Sigmoid colon (tissue), 7 donors: ENCODE data around the gene NRP1. TPM values are rescaled to one million over a fixed set of nuclear protein-coding genes. Genes with fewer than 3 reads are reported as not detected.

Experiments
- DNase-seq: peaks from one replicate; pipeline ENCODE4 v3.0.0-alpha.2; 2019
- H3K27ac ChIP-seq, 4 donors: fragments of 200-600 bp; sonication (generic); one replicate each; pipeline ENCODE4 v1.5.1; 2016 to 2019; ENCODE audit warnings: mild to moderate bottlenecking in 1 of 4
- H3K27me3 ChIP-seq, 3 donors: fragments of 200-600 bp; sonication (generic); one replicate each; pipeline ENCODE4 v1.5.1; 2019; ENCODE audit warnings: mild to moderate bottlenecking in 1 of 3
- H3K36me3 ChIP-seq, 4 donors: fragments of 200-600 bp; sonication (generic); one replicate each; pipeline ENCODE4 v1.5.1; 2016 to 2019
- H3K4me1 ChIP-seq, 4 donors: fragments of 200-600 bp; sonication (generic); one replicate each; pipeline ENCODE4 v1.5.1; 2017 to 2019
- H3K4me3 ChIP-seq, 4 donors: fragments of 200-600 bp; sonication (generic); one replicate each; pipeline ENCODE4 v1.5.1; 2017 to 2019; ENCODE audit warnings: mild to moderate bottlenecking in 2 of 4, moderate library complexity in 1 of 4
- H3K9me3 ChIP-seq, 4 donors: fragments of 200-600 bp in 3 of 4; sonication (generic) in 3 of 4; one replicate each; pipeline versions ENCODE4 v1.5.1 to v1.6.1; 2013 to 2019
- CTCF ChIP-seq, 4 experiments: fragments of 450-650 bp in 3 of 4; fragments of 200-600 bp in 1 of 4; IDR thresholded peaks; one replicate each; pipeline ENCODE4 v1.5.1; 2016 to 2019; ENCODE audit warnings: antibody characterized with exemption in 4 of 4, mild to moderate bottlenecking in 3 of 4, moderate library complexity in 2 of 4
- EP300 ChIP-seq, 4 donors: sonication (generic); formaldehyde crosslinking; IDR thresholded peaks; one replicate each; pipeline ENCODE4 v1.6.1; 2017; ENCODE audit warnings: antibody characterized with exemption in 4 of 4
- POLR2A ChIP-seq, 2 donors: fragments of 450-650 bp; IDR thresholded peaks; one replicate each; pipeline ENCODE4 v1.6.1; 2016; ENCODE audit warnings: antibody characterized with exemption in 2 of 2, mild to moderate bottlenecking in 2 of 2, moderate library complexity in 2 of 2
- POLR2AphosphoS5 ChIP-seq, 4 donors: sonication (generic); formaldehyde crosslinking; IDR thresholded peaks; one replicate each; pipeline ENCODE4 v1.6.1; 2017; ENCODE audit warnings: antibody characterized with exemption in 4 of 4
- WGBS, 2 donors: extraction: QIAGEN DNeasy Blood & Tissue Kit; methylation state at CpG; one replicate each; pipeline ENCODE4 v1.1.7; 2013; 5-methylcytosine and 5-hydroxymethylcytosine counted together
- intact Hi-C: fragments of 100-400 bp; cut with DNase I; formaldehyde crosslinking; loops from one replicate; pipeline ENCODE4 v1.15.1; 2023
- polyA plus RNA-seq, 3 donors: library from polyadenylated mRNA; stranded (reverse); fragments of 200-250 nt; gene quantifications; one replicate each; pipeline ENCODE4 v1.2.3, GENCODE V29; 2013
- total RNA-seq, 4 donors: library from RNA; depleted of rRNA; stranded (reverse); fragments of >200 nt; gene quantifications; one replicate each; pipeline ENCODE4 v1.1.0, GENCODE V29; 2016
- donor health status: healthy with polysubstance abuse.
- donor health status: Bipolar disorder and iron deficiency.
- donor health status: healthy.

The NRP1 gene
- total and polyA plus RNA-seq, 7 donors, result 3.6 to 52.4 (median 44.1) TPM

GRCh38 chr10:33151344-33151864 lies 183.1 kb downstream of the NRP1 start:
- Histone ChIP-seq H3K27ac (no peak overlapping the region), H3K4me3 (no peak overlapping the region), H3K9me3 (peaks cover 0 to 7% (median 0%) of the 10 kb centered on the region in 4 donors), H3K4me1 (no peaks in the 10 kb centered on the region), H3K36me3 (no peaks in the 10 kb centered on the region), H3K27me3 (no peaks in the 10 kb centered on the region)
- no peak for DNase-seq
- TF ChIP-seq POLR2A (IDR thresholded peaks at IDR 0.05), result no peak
- 93 to 95% methylated on average over 3 of the region's 3 CpGs for WGBS, 2 donors
- intact Hi-C loops, result no loop called here

- no peak overlapping the region for H3K27ac ChIP-seq
Measured at GRCh38 chr10:33150889-33151288, 183.6 kb downstream of the NRP1 start.

GRCh38 chr10:33150146-33150545 lies 184.3 kb downstream of the NRP1 start:
- Histone ChIP-seq H3K36me3 (no peaks in the 10 kb centered on the region), H3K27me3 (no peaks in the 10 kb centered on the region), H3K27ac (no peak overlapping the region), H3K4me1 (no peaks in the 10 kb centered on the region), H3K9me3 (peaks cover 0 to 7% (median 0%) of the 10 kb centered on the region in 4 donors), H3K4me3 (no peak overlapping the region)
- no peak for DNase-seq
- 51 to 72% methylated on average over 2 of the region's 2 CpGs for WGBS, 2 donors
- TF ChIP-seq EP300 (IDR thresholded peaks at IDR 0.05), result no peak
- TF ChIP-seq POLR2A (IDR thresholded peaks at IDR 0.05), result no peak
- TF ChIP-seq CTCF (IDR thresholded peaks at IDR 0.05), result no peak
- no peak for TF ChIP-seq POLR2AphosphoS5 (IDR thresholded peaks at IDR 0.05)
- intact Hi-C loops, result no loop called here

More at GRCh38 chr10:33150889-33151288, 183.6 kb downstream of the NRP1 start:
- TF ChIP-seq CTCF (IDR thresholded peaks at IDR 0.05) (no peak), POLR2A (IDR thresholded peaks at IDR 0.05) (no peak)
- no peak overlapping the region for H3K4me3 ChIP-seq
- no peaks in the 10 kb centered on the region for H3K36me3 ChIP-seq
- intact Hi-C loops, result no loop called here
- WGBS, 2 donors, result 89 to 94% methylated on average over 1 of the region's 1 CpG
- peaks cover 0 to 7% (median 0%) of the 10 kb centered on the region in 4 donors for H3K9me3 ChIP-seq
- no peak for DNase-seq
- H3K4me1 ChIP-seq, result no peaks in the 10 kb centered on the region
- no peaks in the 10 kb centered on the region for H3K27me3 ChIP-seq

DNA sequence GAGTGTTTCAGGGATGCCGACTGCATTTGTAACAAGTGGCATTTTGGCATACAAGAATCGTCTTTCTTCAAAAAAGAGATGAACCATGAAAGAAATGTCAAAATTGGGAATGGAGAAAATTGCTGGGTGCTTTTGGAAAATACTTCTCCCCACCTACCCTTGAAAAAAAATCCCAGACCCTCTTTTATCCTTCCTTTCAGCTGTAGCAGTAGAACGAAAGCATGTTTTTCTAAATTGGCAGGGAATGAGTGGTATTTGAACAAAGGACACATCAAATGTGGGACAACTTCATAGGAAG lies 187.5 kb downstream of the NRP1 start:
- TF ChIP-seq POLR2AphosphoS5 (IDR thresholded peaks at IDR 0.05) (no peak), EP300 (IDR thresholded peaks at IDR 0.05) (no peak), CTCF (IDR thresholded peaks at IDR 0.05) (no peak), POLR2A (IDR thresholded peaks at IDR 0.05) (no peak)
- Histone ChIP-seq H3K4me3 (no peak overlapping the region), H3K9me3 (peaks cover 0 to 7% (median 0%) of the 10 kb centered on the region in 4 donors), H3K4me1 (no peaks in the 10 kb centered on the region), H3K27me3 (no peaks in the 10 kb centered on the region), H3K36me3 (no peaks in the 10 kb centered on the region), H3K27ac (no peak overlapping the region)
- no peak for DNase-seq
- WGBS, 2 donors, result 91 to 94% methylated on average over 3 of the region's 3 CpGs
- intact Hi-C loops, result no loop called here

DNA sequence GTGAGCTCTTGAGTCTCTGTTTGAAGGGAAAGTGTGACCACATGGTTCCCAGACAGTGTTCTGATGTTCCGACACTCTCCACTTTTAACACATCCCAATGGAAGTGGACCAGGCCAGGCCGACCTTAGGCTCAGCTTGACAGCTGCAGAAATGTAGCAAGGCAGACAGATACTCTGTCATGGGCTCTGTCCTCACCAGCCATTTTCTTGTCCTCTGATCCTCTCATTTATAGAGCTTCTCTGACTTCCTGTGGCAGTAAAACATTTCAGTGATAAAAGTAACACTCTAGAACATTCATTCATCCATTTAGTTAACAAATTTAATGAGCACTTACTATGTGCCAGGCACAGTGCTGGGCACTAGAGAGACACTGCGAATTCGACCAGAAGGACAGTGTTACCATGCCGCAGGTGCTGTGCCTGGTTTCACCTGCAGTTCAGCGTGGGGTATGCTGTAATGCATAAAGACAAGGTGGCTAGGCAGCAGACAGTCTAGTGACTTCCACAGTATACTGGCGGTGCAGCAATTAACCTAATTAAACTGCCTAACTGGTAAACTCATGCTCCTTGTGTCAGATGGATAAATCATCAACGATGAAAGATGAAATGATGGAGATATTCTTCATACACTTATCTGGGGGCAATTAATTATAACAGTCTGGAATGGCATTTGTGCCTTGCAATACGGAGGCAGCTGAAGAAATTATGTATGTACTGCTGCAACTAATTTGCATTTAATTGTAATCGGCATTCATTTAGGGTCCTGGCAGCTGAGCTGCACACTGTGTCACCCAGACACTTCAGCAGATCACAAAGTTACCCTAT lies 188.1 kb downstream of the NRP1 start:
- Histone ChIP-seq H3K9me3 (peaks cover 0 to 7% (median 0%) of the 10 kb centered on the region in 4 donors), H3K4me1 (no peaks in the 10 kb centered on the region), H3K36me3 (no peaks in the 10 kb centered on the region), H3K27me3 (no peaks in the 10 kb centered on the region), H3K27ac (no peak overlapping the region), H3K4me3 (no peak overlapping the region)
- no peak for DNase-seq
- WGBS, 2 donors, result 83 to 88% methylated on average over 10 of the region's 10 CpGs
- TF ChIP-seq POLR2A (IDR thresholded peaks at IDR 0.05) (no peak), POLR2AphosphoS5 (IDR thresholded peaks at IDR 0.05) (no peak), EP300 (IDR thresholded peaks at IDR 0.05) (no peak), CTCF (IDR thresholded peaks at IDR 0.05) (no peak)
- intact Hi-C loops, result no loop called here
